SU-DHL-6 (cell line): ENCODE results near the gene PHLDB1.

Source experiments
- H2AFZ ChIP-seq: fragments of 200-600 bp; sonication (generic); 2 replicates; pipeline ENCODE4 v1.6.1; 2014; ENCODE audit warnings: low read depth, mild to moderate bottlenecking, moderate library complexity, mixed read lengths, antibody characterized with exemption, low read length; ENCODE audit not compliant: severe bottlenecking
- H3F3A ChIP-seq: fragments of 200-600 bp; shearing (Covaris generic); 2 replicates; pipeline ENCODE4 v1.6.0; 2016; ENCODE audit warnings: antibody characterized with exemption, mild to moderate bottlenecking; ENCODE audit not compliant: insufficient read depth
- H3K27ac ChIP-seq: fragments of 200-600 bp; sonication (generic); 2 replicates; pipeline ENCODE4 v1.5.1; 2016; ENCODE audit warnings: low read depth, mild to moderate bottlenecking, low read length, moderate library complexity, mixed read lengths
- H3K27me3 ChIP-seq: fragments of 200-600 bp; sonication (generic), shearing (Covaris generic); 2 replicates; pipeline ENCODE4 v1.6.0; 2014; ENCODE audit warnings: mild to moderate bottlenecking, low read length
- H3K36me3 ChIP-seq: fragments of 200-600 bp; sonication (generic); 2 replicates; pipeline ENCODE4 v1.6.1; 2014; ENCODE audit warnings: mild to moderate bottlenecking, low read length, mixed read lengths
- H3K4me2 ChIP-seq: fragments of 300-600, 200-600 bp; shearing (Covaris generic), sonication (generic); 2 replicates; pipeline ENCODE4 v1.6.0; 2014; ENCODE audit warnings: low read length, low read depth, mild to moderate bottlenecking; ENCODE audit not compliant: poor library complexity, severe bottlenecking
- H3K4me3 ChIP-seq: fragments of 200-600 bp; sonication (generic); 2 replicates; pipeline ENCODE4 v1.5.1; 2014; ENCODE audit warnings: antibody characterized with exemption, low read length, mild to moderate bottlenecking, mixed read lengths; ENCODE audit not compliant: insufficient read depth, poor library complexity, severe bottlenecking
- H3K79me2 ChIP-seq: fragments of 200-600 bp; sonication (generic); 2 replicates; pipeline ENCODE4 v1.6.1; 2014; ENCODE audit warnings: mild to moderate bottlenecking, low read length, moderate library complexity; ENCODE audit not compliant: insufficient read depth
- H3K9ac ChIP-seq: fragments of 200-600 bp; sonication (generic); 2 replicates; pipeline ENCODE4 v1.7.0; 2014; ENCODE audit warnings: mild to moderate bottlenecking, low read length
- H3K9me2 ChIP-seq: fragments of 200-600 bp; sonication (generic); replicated peaks from 2 replicates; pipeline ENCODE4 v1.6.1; 2014; ENCODE audit warnings: low read length; ENCODE audit not compliant: insufficient read depth
- H3K9me3 ChIP-seq: fragments of 200-600 bp; sonication (generic); 2 replicates; pipeline ENCODE4 v1.6.1; 2014; ENCODE audit warnings: low read length, mixed read lengths; ENCODE audit not compliant: insufficient read depth
- H4K20me1 ChIP-seq: fragments of 200-600 bp; sonication (generic); 2 replicates; pipeline ENCODE4 v1.6.1; 2014; ENCODE audit warnings: low read depth, mild to moderate bottlenecking, antibody characterized with exemption, low read length, moderate library complexity, mixed read lengths
- CTCF ChIP-seq: fragments of 200-600 bp; sonication (generic); IDR thresholded peaks from one replicate; pipeline ENCODE4 v1.5.1; 2017; ENCODE audit warnings: antibody characterized with exemption, mild to moderate bottlenecking, low read length, moderate library complexity; ENCODE audit not compliant: insufficient read depth, poor library complexity, severe bottlenecking
- EZH2phosphoT487 ChIP-seq: fragments of 200-600 bp; sonication (generic), shearing (Covaris generic); conservative IDR thresholded peaks from 2 replicates; pipeline ENCODE4 v1.6.1; 2018; ENCODE audit warnings: mild to moderate bottlenecking, antibody characterized with exemption, low read length, moderate library complexity, mixed read lengths

PHLDB1 gene

GRCh38 chr11:118639899-118640298 lies 32.5 kb downstream of the PHLDB1 start:
- Histone ChIP-seq H3K27ac (no peak overlapping the region), H3K27me3 (no peaks in the 10 kb centered on the region), H3K9ac (no peak overlapping the region), H2AFZ (no peak overlapping the region), H3K4me2 (no peak overlapping the region), H3K9me3 (no peaks in the 10 kb centered on the region), H3F3A (no peaks in the 10 kb centered on the region), H3K36me3 (no peaks in the 10 kb centered on the region), H3K4me3 (no peak overlapping the region), H4K20me1 (no peaks in the 10 kb centered on the region), H3K9me2 (no peaks in the 10 kb centered on the region), H3K79me2 (no peaks in the 10 kb centered on the region)
- TF ChIP-seq CTCF, result no peak
- no peak for TF ChIP-seq EZH2phosphoT487

GRCh38 chr11:118640332-118641154 lies 33.1 kb downstream of the PHLDB1 start:
- Histone ChIP-seq H3K27me3 (no peaks in the 10 kb centered on the region), H4K20me1 (no peaks in the 10 kb centered on the region), H3K9ac (no peak overlapping the region), H3K27ac (no peak overlapping the region), H3K9me3 (no peaks in the 10 kb centered on the region), H3F3A (no peaks in the 10 kb centered on the region), H3K4me2 (no peak overlapping the region), H3K79me2 (no peaks in the 10 kb centered on the region), H2AFZ (no peak overlapping the region), H3K9me2 (no peaks in the 10 kb centered on the region), H3K36me3 (no peaks in the 10 kb centered on the region), H3K4me3 (no peak overlapping the region)
- no peak for TF ChIP-seq CTCF
- no peak for TF ChIP-seq EZH2phosphoT487

- no peaks in the 10 kb centered on the region for H3K9me3 ChIP-seq
- H4K20me1 ChIP-seq, result no peaks in the 10 kb centered on the region
- no peak overlapping the region for H3K27ac ChIP-seq
- no peak overlapping the region for H2AFZ ChIP-seq
- no peaks in the 10 kb centered on the region for H3K9me2 ChIP-seq
- no peak overlapping the region for H3K4me3 ChIP-seq
- no peak overlapping the region for H3K4me2 ChIP-seq
- no peak for TF ChIP-seq CTCF
- TF ChIP-seq EZH2phosphoT487, result no peak
- no peak overlapping the region for H3K9ac ChIP-seq
- H3K79me2 ChIP-seq, result no peaks in the 10 kb centered on the region
- H3K36me3 ChIP-seq, result no peaks in the 10 kb centered on the region
- no peaks in the 10 kb centered on the region for H3K27me3 ChIP-seq
- H3F3A ChIP-seq, result no peaks in the 10 kb centered on the region
Measured at GRCh38 chr11:118641397-118642019, 34.1 kb downstream of the PHLDB1 start.
